HG02610 (cell line): ENCODE results near the gene CCR7.

Experiments
- ATAC-seq: cut with Tn5 transposase; IDR thresholded peaks from one replicate; pipeline ENCODE4 v1.9.1; 2021; ENCODE audit warnings: mild to moderate bottlenecking, moderate library complexity; ENCODE audit not compliant: unreplicated experiment

The CCR7 gene

DNA sequence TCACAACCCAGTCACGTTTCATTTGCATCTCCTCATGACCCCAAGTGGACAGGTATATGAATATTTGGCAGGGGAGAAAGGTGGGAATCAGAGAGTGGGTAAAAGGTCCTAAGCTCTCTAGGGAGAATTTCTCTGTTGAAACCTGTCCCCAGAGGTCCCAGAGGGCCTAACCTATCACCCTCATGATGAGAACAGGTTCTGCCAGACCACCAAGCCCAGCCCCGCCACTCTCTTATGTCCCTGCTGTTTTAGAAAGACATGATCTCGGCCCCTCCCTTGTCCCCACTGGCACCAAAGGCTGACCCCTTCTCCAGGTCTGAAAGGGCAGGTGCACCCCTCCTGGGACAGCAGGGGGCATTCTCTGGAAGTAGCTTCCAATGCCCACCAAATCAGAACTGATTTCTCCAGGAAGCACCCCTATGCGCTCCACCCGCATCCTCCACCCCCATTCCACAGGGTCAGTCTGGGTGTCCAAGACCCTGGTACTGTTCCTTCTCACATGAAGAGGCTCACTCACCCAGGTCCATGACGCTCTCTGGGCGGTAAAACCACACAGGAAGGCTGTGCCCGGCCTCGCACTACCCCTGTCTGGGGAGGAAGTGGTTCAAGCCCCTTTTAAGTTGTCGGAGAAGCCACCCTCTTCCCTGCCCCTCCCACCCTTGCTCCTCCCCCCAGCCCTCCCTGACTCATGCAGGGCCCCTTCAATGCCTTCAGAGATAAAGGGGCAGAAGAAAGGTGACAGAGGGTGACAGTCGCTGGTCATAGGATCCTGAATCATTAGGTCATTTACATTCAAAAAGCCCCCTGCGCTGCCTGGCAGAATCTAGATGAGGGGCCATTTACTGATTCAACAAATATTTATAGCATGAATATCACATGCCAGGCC is at the start of gene CCR7:
Gene CCR7, minus strand, starts transcription at position 590 of the 886 bp plus-strand sequence. Its CDS starts 63 bp downstream, at position 527.
- ATAC-seq, result no peak

GRCh38 chr17:40614431-40615067 is 49.3 kb upstream of the CCR7 start:
- peak; percentile 13 for ATAC-seq

DNA sequence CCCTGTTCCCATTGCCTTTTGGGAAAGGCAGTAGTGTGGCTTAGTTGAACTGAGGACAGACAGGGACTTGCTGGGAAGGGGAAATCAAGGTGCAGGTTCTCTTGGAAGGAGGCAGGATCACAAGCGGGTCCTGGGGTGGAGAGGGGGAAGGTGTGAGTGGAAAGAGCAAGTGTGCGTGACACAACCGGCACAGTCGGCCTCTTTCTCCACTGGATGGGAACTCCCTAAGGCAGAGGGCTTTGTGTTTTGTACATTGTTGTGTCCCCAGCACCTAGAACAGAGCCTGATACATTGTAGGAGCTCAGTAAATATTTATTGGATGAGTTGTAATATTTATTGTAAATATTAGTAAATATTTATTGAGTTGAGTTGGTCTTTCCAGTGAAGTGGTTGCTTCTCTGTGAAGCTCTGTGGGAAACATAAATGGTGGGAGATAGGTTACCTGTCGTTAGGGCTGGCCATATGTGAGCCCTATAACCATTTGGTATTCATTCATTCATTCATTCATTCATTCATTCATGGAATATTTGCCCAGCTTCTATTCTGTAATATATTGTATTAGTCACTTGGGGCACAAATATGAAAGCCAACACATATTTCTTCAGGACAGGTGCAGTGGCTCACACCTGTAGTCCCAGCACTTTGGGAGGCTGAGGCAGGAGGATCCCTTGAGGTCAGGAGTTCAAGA is 48.3 kb upstream of the CCR7 start:
- ATAC-seq, result no peak

- ATAC-seq, result no peak
These were observed 47.5 kb upstream of the CCR7 start for GRCh38 chr17:40612599-40613244.

GRCh38 chr17:40611840-40612474 is 46.7 kb upstream of the CCR7 start:
- ATAC-seq, result no peak

DNA sequence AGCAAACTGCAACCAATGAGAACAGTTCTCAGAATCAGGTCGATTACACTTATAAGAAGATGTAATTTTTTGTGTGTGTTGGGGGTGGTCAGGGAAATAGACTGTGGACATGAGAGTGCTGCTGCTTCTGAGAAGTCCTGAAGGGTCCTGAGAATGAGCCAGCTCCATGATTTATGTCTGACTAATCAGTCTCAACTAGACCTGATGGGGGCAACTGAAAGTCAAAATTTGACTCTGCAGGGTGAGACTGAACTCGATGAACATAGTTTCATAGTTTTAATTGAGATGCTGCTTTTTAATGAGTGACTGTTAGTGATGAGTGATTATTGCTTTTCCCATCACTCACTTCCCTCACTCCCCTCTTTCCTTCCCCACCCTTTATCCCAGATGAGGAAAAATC is 45.1 kb upstream of the CCR7 start:
- no peak for ATAC-seq

- no peak for ATAC-seq
These were observed 42.8 kb upstream of the CCR7 start for GRCh38 chr17:40608061-40608581.

- ATAC-seq, result no peak
These were observed 42.4 kb upstream of the CCR7 start for GRCh38 chr17:40607641-40608040.

GRCh38 chr17:40606548-40607353 is 41.5 kb upstream of the CCR7 start:
- ATAC-seq, result no peak

- no peak for ATAC-seq
These were observed 40.0 kb upstream of the CCR7 start for GRCh38 chr17:40605306-40605705.

- ATAC-seq, result no peak
These were observed 39.2 kb upstream of the CCR7 start for GRCh38 chr17:40604327-40605080.

DNA sequence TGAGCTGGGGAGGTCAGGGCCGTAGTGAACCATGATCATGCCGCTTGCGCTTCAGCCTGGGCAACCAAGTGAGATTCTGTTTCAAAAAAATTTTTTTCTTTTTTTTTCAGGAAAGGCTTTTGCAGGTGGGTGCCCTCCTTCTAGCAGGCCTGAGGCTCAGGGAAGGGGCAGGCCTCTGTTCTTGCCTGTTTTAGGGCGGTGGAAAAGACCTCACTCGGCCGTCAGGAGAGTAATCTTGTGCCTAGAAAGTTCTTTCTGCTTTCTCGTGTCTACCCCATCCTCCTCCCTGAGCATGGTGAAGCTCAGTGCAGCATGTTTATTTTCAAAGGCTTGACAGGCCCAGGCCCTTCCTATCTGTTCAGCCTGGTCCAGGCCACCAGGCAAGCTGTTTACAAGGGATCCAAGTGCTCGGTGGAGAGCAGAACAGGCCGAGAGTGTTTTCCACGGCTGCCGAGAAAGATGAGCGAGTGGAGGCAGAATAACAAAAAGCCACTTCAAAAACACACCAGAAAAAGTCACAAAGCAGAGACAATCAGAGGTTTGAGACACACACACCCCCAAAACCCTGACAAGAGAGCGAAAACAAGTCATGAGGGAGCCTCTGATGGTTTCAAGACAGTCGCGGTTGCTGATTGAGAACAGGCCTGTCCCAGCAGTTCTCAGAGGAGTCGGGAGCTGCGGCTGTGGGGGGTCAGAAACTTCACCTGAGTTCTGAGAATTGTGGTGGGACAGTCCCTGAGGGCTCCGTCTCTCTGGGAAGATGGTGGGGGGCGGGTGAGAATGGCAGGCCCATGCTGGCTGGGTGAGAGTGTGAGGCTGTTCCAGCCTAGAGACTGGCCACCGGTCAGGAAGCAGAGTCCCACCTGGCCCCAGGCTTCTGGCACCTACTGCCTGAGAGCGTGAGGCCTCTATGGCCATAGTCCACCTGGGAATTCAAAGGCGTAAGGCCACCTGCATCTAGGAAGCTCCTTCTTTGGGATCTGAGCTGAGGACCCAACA is 37.5 kb upstream of the CCR7 start:
- no peak for ATAC-seq

GRCh38 chr17:40600486-40601046 is 35.3 kb upstream of the CCR7 start:
- ATAC-seq, result no peak

DNA sequence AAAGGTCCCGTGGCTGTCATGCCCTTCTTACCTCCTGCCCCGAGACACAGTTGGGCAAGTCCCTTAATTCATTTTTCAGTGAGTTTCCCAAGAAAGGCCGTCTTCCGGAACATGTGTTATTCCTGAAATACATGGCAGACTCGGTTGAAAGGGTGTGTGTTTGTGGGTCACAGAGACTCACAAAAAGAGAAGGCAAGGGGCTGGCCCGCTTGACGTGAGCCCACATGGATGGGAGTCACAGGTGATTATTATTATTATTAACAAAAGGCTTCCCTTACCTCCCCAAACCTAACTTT is 34.1 kb upstream of the CCR7 start:
- ATAC-seq, result no peak

- peak; percentile 54 for ATAC-seq
These were observed 33.6 kb upstream of the CCR7 start for GRCh38 chr17:40598619-40599467.

DNA sequence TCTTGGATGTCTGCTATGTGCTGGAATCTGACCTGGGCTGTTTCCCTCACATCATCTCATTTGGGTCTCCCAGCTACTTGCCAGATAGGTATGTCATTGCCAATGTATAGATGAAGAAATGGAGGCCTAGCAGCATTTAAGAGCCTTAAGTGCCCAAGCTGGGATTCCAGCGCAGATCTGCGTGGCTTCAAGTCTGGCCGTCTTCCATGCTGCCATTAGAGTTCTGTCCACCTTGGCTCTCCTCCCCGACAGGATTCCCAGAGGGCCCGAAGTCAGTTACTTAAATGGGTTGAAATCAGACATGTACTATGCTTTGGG is 33.0 kb upstream of the CCR7 start:
- ATAC-seq, result no peak
